Lung microvascular endothelial cell (primary cell): ENCODE measurements around the gene DPP8. TPM values are rescaled to one million over a fixed set of nuclear protein-coding genes. Genes with fewer than 3 reads are reported as not detected.
A peak's percentile ranks its signal among the peaks of the same experiment; 100 is the strongest.
"Not testable (repeated sequence)": the region's sequence is repeated elsewhere in the genome, so short reads cannot be mapped to it uniquely, and the experiment has no call there.

Experiments used
- DNase-seq, 2 donors: peaks; one replicate each; pipeline versions ENCODE4 v3.0.0 to v3.0.0-alpha.2; 2010; ENCODE audit warnings: low read depth in 2 of 2
- total RNA-seq: library from RNA; depleted of rRNA; stranded (reverse); fragments of >200 nt; gene quantifications from 2 replicates; pipeline ENCODE4 v1.2.1, GENCODE V29; 2014

DPP8 gene
- 40.3 and 54.6 TPM in 2 replicates for total RNA-seq

DNA sequence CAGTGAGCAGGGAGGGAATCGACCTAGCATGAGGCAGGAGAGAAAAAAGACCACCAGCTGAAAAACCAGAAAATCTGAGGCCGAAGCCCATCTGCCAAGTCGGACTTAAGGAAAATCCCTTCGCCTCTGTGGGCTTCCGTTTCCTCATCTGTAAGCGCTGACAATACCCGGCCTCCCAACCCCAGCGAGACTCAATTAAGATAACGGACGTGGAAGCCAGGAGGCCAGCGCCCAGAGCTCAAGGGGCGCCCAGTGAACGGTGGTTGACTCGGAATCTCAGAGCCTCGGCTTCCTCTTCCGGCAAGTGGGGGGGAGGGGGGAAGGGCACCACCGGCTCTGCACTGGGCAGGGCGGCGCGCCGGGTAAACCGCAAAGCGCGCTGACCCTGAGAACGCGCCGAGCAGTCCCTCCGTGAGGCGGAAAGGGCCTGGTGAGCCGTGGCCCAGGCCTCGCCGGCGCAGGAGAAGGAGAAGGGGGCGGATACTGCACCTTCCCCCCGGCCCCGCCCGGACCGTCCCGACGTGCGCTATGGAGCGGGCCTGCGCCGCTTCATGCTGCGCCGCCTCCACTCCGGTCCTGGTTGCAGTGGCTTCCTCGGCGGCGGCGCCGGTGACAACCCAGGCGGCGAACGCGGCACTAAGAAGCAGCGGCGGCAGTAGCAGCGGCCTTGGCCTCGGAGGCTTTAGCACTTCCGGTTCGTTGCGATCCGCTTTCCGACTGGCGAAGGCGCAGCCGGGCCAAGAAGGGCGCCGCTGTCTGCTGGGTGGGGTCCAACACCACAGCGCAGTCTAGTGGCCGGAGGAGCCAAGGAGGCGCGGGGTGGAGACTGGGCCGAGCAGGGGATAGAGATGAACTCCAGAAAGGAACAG is at the start of gene DPP8:
DPP8 (minus strand) TSS at position 693 of the 869 bp plus-strand sequence. CDS start 5,136 bp downstream, outside the sequence.
- DNase-seq: peak; percentile 92 to 96

DNA sequence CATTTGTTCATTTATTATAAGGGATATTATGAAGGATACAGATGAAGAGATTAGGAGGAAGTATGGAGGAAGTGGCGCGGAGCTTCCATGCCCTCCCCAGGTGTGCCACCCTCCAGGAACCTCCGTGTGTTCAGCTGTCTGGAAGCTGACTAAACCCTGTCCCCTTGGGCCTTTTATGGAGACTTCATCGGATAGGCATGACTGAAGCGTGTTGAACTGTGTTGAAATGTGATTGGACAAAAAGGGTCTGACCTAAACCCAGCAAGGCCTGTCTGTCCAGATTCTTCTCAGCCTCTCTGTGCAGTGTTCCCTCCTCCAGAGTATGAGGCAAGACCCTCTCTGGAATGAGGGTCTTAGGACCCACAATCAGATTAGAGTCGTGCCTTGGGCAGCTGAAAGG is 44.4 kb upstream of the DPP8 start:
- no peak for DNase-seq

DNA sequence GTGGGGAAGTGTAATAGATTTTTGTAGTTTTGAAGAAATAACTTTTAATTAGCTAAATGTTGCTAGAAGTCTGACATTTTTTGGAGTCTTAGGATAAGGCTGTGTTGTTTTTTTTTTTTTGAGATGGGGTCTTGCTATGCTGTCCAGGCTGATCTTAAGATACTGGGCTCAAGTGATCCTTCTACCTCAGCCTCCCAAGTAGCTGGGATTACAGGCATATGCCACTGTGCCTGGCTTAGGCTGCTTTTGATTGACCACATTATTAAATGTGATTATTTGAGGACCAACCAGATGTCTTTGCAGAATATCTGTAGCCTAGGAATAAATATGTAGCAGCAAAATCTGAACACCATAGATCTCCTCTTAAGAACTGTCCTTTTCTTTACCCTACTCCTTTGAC is 42.5 kb upstream of the DPP8 start:
- no peak for DNase-seq

DNA sequence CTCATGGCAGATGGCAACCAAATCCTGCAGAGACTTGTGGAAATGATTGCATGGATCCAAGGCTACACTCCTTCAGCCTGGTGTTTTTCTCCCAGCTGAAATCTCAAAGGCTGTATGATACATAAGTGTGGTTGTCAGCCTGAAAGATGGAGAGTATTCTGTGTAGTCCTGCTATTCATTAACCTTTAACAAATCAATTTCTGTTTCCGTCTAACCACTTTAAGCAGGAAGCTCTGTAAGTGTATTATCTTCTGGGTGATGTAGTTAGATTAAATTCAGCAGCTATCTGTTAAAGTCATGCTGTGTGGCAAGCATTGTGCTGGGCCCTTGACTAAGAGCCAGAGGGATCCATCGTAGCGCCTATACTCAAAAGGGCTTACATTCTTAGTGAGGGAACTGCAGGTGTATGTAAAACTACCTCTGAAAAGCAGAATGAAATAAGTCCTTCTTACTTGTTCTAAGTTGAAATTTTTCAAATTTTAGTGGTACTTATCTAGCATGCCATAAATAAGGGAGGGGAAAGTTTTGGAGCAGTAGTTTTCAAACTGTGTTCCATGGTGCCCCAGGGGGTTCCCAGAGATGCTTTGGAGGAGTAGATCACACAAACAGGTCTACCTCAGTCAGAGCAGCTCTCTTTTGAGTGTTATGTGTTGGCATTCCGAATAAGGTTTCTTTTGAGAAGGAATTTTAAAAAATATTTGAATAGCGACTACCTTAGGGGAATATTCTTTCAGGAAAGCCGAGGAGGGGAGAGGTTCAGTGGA is 41.7 kb upstream of the DPP8 start:
- DNase-seq: no peak

DNA sequence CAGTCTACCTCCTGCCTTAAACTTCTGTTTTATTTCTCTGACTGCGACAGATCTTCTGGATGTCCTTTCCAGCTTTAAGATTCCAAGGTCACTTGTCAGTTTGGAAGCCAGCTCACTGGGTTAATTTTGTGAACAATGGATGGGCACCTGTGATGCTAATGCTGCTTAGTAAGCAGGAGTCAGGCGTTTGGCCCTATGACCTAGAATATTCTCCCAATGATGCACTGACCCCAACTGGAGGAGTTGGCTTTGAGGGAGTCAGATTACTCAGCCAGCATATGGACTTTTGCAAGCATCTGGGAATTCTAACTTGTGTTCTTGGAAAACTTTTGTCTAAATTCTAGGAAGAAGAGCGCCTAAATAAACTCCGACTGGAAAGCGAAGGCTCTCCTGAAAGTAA is 40.8 kb upstream of the DPP8 start:
- DNase-seq: peak in 1 of 2 donors; percentile 7

DNA sequence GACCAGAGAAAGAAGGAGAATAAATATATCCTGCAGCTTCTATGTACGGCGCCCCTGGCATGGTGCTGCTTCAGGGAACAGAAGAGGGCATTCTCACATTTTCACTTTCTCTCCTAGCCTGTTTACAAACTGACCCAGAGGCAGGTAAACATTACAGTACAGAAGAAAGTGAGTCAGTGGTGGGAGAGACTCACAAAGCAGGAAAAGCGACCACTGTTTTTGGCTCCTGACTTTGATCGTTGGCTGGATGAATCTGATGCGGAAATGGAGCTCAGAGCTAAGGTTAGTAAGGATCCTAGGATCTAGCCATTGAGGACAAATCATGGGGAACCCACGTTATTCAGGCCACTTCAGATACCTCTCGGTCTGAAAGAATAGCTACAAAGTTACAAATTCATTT is 39.1 kb upstream of the DPP8 start:
- no peak for DNase-seq

DNA sequence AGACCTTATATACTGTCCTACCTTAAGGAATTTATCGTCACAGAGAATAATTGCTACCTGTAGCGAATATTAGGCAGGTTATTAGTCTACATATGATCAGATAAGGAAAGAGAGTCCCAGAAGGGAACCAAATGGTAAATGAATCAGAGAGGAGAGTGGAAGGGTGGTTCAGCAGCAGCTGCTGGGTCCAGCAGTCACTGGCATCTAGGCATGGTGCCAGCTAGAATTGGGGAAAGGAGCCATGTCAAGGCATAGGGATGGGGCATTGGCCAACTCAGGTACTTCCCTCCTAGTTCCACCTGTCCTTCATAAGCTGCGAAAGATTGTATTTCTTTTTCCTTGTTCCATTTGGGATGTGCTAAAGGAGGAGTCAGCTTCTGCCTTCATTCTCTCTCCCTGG is 36.2 kb upstream of the DPP8 start:
- DNase-seq: no peak

DNA sequence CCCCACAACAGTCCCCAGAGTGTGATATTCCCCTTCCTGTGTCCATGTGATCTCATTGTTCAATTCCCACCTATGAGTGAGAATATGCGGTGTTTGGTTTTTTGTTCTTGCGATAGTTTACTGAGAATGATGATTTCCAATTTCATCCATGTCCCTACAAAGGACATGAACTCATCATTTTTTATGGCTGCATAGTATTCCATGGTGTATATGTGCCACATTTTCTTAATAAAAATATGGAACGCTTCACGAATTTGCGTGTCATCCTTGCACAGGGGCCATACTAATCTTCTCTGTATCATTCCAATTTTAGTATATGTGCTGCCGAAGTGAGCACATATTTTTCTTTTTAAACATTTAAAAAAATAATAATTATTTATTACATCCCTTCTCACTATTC is 35.4 kb upstream of the DPP8 start:
- DNase-seq: not testable (repeated sequence)

DNA sequence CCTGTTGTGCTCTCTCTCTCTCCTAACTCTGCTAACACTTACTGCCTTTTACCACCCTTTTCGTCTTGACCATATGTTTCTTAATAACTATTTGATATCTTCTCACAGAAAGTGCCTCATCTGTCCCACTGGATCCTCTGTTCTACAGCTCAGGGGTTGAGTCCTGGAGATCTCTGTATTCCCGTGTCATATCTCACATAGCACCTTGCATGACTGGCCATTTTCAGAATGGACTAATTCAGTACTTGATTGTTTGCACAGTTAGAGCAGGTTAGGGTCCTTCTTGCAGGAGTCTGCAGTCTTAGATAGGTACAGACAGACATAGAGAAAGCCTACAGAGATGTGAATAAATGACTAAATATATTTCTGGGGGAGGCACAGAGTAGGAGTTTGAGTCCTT is 33.7 kb upstream of the DPP8 start:
- no peak for DNase-seq

DNA sequence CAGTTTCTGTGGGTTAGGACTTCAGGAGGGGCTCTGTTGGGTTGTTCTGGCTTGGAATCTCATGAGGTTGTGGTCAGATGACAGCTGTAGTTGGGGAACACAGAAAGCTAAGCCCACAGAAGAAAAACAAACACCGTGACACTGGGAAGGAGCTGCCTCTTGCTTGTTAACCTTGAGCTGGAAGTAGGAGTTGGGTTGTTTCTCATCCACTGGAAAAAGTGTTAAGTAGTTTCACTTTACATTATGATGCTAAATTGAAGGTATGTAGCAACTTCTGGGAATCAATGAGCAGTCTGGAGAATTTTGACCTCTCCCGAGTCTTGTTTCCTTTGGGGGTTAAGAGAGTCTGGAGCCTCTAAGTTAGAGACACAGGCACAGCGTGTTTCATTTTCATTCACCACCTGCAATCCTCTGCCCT is 33.2 kb upstream of the DPP8 start:
- peak in 1 of 2 donors; percentile 43 for DNase-seq

DNA sequence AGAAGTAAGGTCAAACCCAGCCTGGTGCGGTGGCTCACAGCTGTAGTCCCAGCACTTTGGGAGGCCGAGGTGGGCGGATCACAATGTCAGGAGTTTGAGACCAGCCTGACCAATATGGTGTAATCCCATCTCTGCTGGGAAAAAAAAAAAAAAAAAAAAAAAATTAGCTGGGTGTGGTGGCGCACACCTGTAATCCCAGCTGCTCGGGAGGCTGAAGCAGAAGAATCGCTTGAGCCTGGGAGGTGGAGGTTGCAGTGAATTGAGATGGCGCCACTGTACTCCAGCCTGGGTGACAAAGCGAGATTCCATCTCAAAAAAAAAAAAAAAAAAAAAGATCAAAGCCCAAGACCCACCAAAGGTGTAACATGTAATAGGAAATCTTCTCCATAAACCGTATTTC is 31.8 kb upstream of the DPP8 start:
- not testable (repeated sequence) for DNase-seq

DNA sequence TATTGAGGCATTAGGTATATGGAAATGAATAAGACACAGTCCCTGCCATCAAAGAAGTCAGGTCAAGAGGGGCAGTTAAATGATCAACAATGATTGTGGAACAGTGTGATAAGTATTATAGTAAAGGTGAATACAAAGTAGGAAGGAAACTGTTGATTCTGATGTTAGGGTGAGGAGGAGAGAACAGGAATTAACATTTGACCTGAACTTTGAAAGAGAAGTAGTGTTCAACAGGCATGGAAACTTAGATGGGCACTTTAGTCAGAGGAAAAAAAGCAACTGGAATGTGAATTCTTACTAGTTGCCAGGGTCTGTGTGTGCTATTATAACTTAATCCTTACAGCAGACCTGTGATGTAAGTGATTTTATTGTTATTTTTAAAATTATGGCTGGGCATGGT is 30.4 kb upstream of the DPP8 start:
- no peak for DNase-seq

DNA sequence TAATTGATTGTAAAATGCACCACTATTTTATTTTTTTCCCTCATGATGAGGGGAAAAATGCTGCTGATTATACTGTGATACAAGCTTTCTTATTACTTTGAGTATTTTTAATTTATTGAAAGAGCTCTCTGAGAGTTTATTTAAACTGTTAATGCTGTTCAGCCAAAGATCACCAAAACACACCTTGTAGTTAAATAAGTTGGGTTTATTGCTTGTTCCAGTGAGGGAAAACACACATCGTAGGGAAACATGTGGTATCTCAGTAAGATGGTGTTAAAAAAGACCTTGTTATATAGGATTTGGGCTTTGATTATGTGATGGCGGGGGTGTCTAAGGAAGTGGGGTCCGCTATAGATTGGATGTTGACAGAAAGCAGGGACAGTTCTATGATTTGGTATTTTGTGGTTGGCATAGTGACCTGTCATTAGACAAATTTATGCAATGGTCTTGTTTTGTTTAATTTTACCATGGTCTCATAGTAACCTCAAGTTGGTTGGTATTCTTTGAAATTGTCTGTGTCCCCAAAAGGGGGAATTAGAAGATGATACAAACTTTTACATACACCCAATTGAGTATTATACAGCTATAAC is 23.8 kb upstream of the DPP8 start:
- DNase-seq: no peak

DNA sequence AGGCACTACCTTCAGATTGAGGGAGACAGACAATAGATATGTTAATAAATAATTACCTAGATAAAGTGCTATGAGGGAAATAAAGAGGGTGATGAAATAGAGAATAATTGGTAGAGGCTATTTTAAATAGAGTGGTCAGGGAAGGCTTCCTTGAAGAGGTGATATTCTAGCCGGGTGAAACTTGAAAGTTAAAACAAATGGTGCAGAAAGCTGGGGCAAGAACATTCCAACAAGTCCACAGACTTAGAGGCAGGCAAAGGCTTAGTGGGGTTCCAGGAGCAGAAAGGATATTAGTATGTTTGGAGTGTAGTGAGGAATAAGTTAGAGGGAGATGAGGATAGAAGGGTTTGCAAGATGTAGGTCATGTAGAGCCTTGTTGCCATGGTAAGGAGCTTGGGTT is 22.8 kb upstream of the DPP8 start:
- no peak for DNase-seq

DNA sequence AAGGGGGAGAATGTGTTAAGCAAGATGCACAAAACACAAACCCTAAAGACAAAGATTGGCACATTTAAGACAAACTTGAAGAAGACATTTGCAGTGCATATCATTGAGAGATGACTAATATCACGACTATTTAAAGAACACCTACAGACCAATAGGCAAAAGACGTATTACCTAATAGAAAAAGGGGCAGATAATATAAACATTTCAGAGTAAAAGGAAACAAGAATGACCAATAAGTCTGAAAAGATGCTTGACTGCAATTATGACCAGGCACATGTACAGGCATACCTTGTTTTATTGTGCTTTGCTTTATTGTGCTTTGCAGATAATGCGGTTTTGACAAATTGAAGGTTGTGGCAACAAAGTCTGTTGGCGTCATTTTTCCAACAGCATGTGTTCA is 17.7 kb upstream of the DPP8 start:
- DNase-seq: peak in 1 of 2 donors; percentile 14

DNA sequence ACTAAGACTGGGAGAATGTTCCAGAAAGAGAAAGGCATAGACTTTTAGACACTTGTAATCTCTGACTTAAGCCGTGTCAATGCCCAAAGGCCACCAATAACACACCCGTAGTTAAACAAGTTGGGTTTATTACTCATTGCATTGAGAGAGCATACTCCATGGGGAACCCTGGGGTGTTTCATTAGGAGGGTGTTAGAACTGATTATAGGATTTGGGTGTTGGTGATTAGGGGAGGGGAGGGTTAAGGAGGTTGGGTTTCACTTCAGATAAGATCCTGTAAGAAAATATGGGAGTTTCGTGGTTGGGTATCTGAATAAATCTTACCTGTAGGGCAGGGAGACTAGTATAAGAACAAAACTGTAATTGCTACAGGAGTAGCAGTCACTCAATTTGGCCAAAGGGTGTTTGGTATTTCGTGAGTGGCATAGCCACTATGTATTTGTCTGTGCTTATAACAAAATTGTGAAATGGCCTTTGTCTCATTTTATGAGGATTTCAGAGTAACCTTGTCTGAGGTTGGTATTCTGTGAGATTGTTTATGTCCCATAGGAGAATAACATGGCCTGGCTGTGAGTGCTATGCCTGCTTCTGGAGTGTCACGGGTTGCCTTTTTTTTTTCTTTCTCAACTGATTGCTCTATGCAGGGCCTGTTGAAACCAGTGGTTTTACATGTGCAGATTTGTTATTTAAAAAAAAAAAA is 15.7 kb upstream of the DPP8 start:
- DNase-seq: no peak

DNA sequence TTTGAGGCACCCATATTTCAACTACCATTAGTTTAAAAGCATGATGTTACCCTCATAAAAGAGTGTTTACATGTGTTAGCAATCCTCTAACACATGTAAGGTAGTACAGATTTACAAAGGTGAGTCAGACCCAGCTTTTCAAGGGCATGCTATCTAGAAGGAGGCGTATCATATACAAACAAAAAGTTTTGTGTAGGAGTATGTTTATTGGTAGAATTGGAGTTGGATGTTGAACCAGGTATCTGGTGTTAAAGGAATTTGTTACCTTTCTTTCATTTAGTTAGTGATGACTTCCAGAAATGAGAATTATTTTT is 15.2 kb upstream of the DPP8 start:
- DNase-seq: peak in 1 of 2 donors; percentile 30

DNA sequence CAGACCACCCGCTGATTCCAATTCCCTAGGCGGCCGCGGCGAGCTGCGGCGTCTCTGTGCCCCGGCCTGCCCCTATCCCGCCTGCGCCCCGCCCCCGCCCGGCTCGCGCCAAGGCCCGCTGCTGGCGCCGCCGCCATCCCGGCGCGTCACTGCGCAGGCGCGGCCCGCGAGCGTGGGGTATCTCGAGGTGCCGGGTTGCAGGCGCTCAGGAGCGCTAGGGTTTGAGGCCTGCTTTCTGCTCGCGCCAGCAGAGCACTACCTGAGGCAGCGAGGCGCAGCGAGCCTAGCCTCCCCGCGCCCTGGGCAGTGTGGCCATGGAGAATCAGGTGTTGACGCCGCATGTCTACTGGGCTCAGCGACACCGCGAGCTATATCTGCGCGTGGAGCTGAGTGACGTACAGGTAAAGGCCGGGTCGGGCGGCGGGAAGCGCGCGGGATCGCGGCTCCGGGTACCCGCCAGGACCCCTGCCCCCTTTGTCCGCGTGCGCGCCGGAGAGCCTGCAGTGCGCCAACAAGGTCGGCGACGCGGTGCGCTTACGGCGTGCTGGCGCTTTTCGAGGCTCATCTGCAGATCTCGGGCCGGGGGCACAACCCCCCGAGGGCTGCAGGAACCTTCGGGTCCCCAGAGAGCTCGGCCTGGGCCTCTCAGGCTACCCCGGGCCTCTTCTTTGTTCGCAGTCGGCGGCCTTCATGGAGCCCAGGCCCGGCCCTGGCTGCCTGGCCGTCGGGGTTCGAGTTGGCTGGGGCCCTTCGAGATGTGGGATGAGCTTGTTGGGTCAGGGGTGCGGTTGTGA is 13.0 kb upstream of the DPP8 start, which contains the start of gene HACD3:
HACD3 (plus strand) TSS at position 146 of the 794 bp plus-strand sequence; CDS start at position 315, 169 bp downstream.
- peak; percentile 82 to 89 for DNase-seq

DNA sequence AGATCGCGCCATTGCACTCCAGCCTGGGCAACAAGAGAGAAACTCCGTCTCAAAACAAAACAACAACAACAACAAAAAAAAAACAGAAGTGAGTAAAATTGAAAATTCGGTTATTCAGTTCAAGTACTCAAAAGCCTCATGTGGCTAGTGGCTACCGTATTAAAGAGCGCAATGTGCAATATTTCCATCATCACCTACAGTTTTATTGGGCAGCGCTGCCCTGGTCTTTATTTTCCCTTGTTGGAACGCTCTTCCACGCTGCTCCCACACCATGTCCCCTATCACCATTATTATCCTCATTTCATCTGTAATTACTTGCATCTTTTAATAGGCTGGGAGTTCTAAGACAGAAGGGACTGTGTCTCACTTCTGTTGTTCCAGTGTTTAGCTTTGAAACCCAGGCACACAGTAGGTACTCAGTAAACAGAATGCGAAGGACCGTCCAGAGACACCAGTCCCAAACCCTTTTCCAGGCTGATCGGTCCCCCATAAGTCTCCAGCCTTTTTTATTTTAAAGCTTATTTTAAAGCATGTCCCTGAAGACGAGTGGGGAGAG is 12.4 kb upstream of the DPP8 start:
- peak in 1 of 2 donors; percentile 58 for DNase-seq

DNA sequence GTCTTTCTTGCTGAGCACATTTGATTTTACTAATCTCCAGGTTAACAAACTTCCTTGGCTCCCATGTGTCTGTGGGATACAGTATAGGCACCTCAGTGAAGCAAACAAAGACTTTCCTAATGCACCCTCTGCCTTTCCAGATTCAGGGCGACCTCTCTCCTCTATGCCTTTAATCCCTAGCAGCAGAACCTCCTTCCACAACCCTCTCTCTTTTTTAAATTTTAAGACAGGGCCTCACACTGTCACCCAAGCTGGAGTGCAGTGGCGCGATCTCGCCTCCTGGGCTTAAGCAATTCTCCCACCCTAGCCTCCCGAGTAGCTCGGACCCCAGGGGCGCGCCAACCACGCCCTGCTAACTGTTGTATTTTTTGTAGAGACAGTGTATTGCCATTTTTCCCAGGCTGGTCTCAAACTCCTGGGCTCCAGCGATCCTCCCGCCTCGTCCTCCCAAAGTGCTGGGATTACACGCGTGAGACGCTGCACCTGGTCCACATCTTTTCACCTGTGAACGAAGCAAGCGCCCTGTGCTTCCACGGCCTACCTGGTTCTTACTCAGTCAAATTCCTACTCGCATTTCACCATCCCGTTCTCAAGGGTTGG is 11.1 kb upstream of the DPP8 start:
- DNase-seq: no peak
